Measurements from ENCODE around the gene FBXL7. TPM values are rescaled to one million over a fixed set of nuclear protein-coding genes. Genes with fewer than 3 reads are reported as not detected.

FBXL7 gene
- total and polyA plus RNA-seq, 2 of the 8 experiments (the other 6 are each of a cell fraction or from before 2014, with no cell fraction given), result 17.7 to 17.8 TPM

GRCh38 chr5:15495026-15495425 lies 5.0 kb upstream of the FBXL7 start (continued):
- TF ChIP-seq CHD7 (IDR thresholded peaks at IDR 0.05; ENCODE audit: insufficient replicate concordance, low read length) (no peak), SP2 (IDR thresholded peaks at IDR 0.05; ENCODE audit: low read length) (no peak), USF2 (IDR thresholded peaks at IDR 0.05; ENCODE audit: low read length) (no peak), EP300 (IDR thresholded peaks at IDR 0.05; ENCODE audit: borderline replicate concordance in 1 of 2, low read depth in 2 of 2, low read length in 2 of 2) (no peak), KDM5A (IDR thresholded peaks at IDR 0.05; ENCODE audit: low read length) (no peak), ATF2 (IDR thresholded peaks at IDR 0.05; ENCODE audit: low read length) (no peak), ZNF274 (IDR thresholded peaks at IDR 0.05; ENCODE audit: borderline replicate concordance, extremely low read depth, low read length) (no peak), EGR1 (IDR thresholded peaks at IDR 0.05; ENCODE audit: borderline replicate concordance, low read depth, low read length) (no peak), BACH1 (IDR thresholded peaks at IDR 0.05; ENCODE audit: low read length) (no peak)

Measured in H1 (cell line).